GM23248 (cell line): ENCODE data around the gene PRKAR1B. TPM values are rescaled to one million over a fixed set of nuclear protein-coding genes. Genes with fewer than 3 reads are reported as not detected.

Experiments used
- DNase-seq: peaks from one replicate; pipeline ENCODE4 v3.0.0-alpha.2; 2015
- H2AFZ ChIP-seq: fragments of 200-600 bp; sonication (generic); 2 replicates; pipeline ENCODE4 v1.6.1; 2016; ENCODE audit warnings: antibody characterized with exemption
- H3F3A ChIP-seq: fragments of 200-600 bp; sonication (generic); 2 replicates; pipeline ENCODE4 v1.6.1; 2016; ENCODE audit warnings: mild to moderate bottlenecking, antibody characterized with exemption, mixed run types; ENCODE audit not compliant: insufficient read depth
- H3K27ac ChIP-seq: fragments of 200-600 bp; sonication (generic); 2 replicates; pipeline ENCODE4 v1.5.1; 2016; ENCODE audit warnings: mild to moderate bottlenecking
- H3K27me3 ChIP-seq: fragments of 200-600 bp; sonication (generic); replicated peaks from 2 replicates; pipeline ENCODE4 v1.6.1; 2016; ENCODE audit warnings: mild to moderate bottlenecking; ENCODE audit not compliant: insufficient read depth
- H3K36me3 ChIP-seq: fragments of 200-600 bp; sonication (generic); 2 replicates; pipeline ENCODE4 v1.6.1; 2016; ENCODE audit warnings: low read depth, mild to moderate bottlenecking
- H3K4me1 ChIP-seq: fragments of 200-600 bp; sonication (generic); 2 replicates; pipeline ENCODE4 v1.6.1; 2016; ENCODE audit warnings: mild to moderate bottlenecking; ENCODE audit not compliant: insufficient read depth
- H3K4me2 ChIP-seq: fragments of 200-600 bp; sonication (generic); one replicate; pipeline ENCODE4 v1.6.1; 2016; ENCODE audit warnings: mild to moderate bottlenecking; ENCODE audit not compliant: unreplicated experiment
- H3K4me3 ChIP-seq: fragments of 200-600 bp; sonication (generic); 2 replicates; pipeline ENCODE4 v1.5.1; 2016; ENCODE audit warnings: mild to moderate bottlenecking
- H3K79me2 ChIP-seq: fragments of 200-600 bp; sonication (generic); 2 replicates; pipeline ENCODE4 v1.6.1; 2016; ENCODE audit warnings: mild to moderate bottlenecking; ENCODE audit not compliant: insufficient read depth
- H3K9ac ChIP-seq: fragments of 200-600 bp; sonication (generic); 2 replicates; pipeline ENCODE4 v1.6.1; 2016; ENCODE audit warnings: mild to moderate bottlenecking
- H3K9me2 ChIP-seq: fragments of 200-600 bp; sonication (generic); 2 replicates; pipeline ENCODE4 v1.6.1; 2016; ENCODE audit warnings: mixed run types, mild to moderate bottlenecking, moderate library complexity; ENCODE audit not compliant: insufficient read depth
- H3K9me3 ChIP-seq: fragments of 200-600 bp; sonication (generic); one replicate; pipeline ENCODE4 v1.6.1; 2017; ENCODE audit warnings: low read depth
- H4K20me1 ChIP-seq: fragments of 200-600 bp; sonication (generic); 2 replicates; pipeline ENCODE4 v1.6.0; 2016; ENCODE audit not compliant: insufficient read depth
- EZH2 ChIP-seq: fragments of 200-600 bp; sonication (generic); IDR thresholded peaks from 2 replicates; pipeline ENCODE4 v1.6.1; 2018; ENCODE audit warnings: antibody characterized with exemption, mild to moderate bottlenecking; ENCODE audit not compliant: insufficient read depth, poor library complexity, severe bottlenecking
- EZH2phosphoT487 ChIP-seq: fragments of 200-600 bp; sonication (generic); IDR thresholded peaks from 2 replicates; pipeline ENCODE4 v1.6.1; 2018; ENCODE audit warnings: antibody characterized with exemption, moderate library complexity, mild to moderate bottlenecking, low read depth; ENCODE audit not compliant: insufficient read depth
- WGBS, 2 experiments: methylation state at CpG; one replicate each; pipeline ENCODE4 v1.1.6; 2015 to 2017; ENCODE audit warnings: low lambda C conversion rate in 2 of 2, low coverage in 1 of 2; ENCODE audit errors: missing lambda C conversion rate in 2 of 2; 5-methylcytosine and 5-hydroxymethylcytosine counted together
- in situ Hi-C: fragments of 300-500 bp; cut with MboI; formaldehyde crosslinking; loops from 2 replicates; pipeline ENCODE4 v1.15.0; 2020
- polyA plus RNA-seq: library from polyadenylated mRNA; unstranded; fragments of >200 nt; fragmentation: Nextera tagmentation; extraction: Ambion mirVana; gene quantifications from 2 replicates; pipeline ENCODE4 v1.2.1, GENCODE V29; 2016
- total RNA-seq: library from RNA; depleted of rRNA; stranded (reverse); fragments of >200 nt; shearing (Covaris generic); gene quantifications from 2 replicates; pipeline ENCODE4 v1.2.3, GENCODE V29; 2014

The PRKAR1B gene
- total and polyA plus RNA-seq, 2 experiments from 2014 or later = 10.2 to 12.9 TPM

- Histone ChIP-seq H3K27me3 (no peaks in the 10 kb centered on the region), H3K27ac (no peak overlapping the region), H3K79me2 (peaks cover 11% of the 10 kb centered on the region; the same call in 1 of the 2 replicates), H3K4me2 (no peak overlapping the region), H3F3A (0 out of 2 replicates have a peak, but pooled peaks cover 4% of the 10 kb centered on the region), H3K9ac (no peak overlapping the region), H2AFZ (no peak overlapping the region), H3K4me3 (no peak overlapping the region), H3K4me1 (0 out of 2 replicates have a peak, but pooled peaks cover 4% of the 10 kb centered on the region), H3K36me3 (no peaks in the 10 kb centered on the region), H3K9me2 (no peaks in the 10 kb centered on the region), H4K20me1 (no peaks in the 10 kb centered on the region), H3K9me3 (no peaks in the 10 kb centered on the region)
- WGBS, 2 experiments = 92% methylated on average over 7 of the region's 7 CpGs
- DNase-seq = no peak
- TF ChIP-seq EZH2 (no peak), EZH2phosphoT487 (no peak)
- in situ Hi-C loops = no loop called here
These were observed 2.8 kb downstream of the PRKAR1B start for GRCh38 chr7:724298-724697.

GRCh38 chr7:723541-723940 lies 3.5 kb downstream of the PRKAR1B start:
- Histone ChIP-seq H3K27ac (no peak overlapping the region), H3K4me3 (no peak overlapping the region), H4K20me1 (no peaks in the 10 kb centered on the region), H3K79me2 (peaks cover 9% of the 10 kb centered on the region; the same call in 1 of the 2 replicates), H3K36me3 (no peaks in the 10 kb centered on the region), H3K9me3 (no peaks in the 10 kb centered on the region), H2AFZ (no peak overlapping the region), H3K9ac (no peak overlapping the region), H3K9me2 (no peaks in the 10 kb centered on the region), H3F3A (0 out of 2 replicates have a peak, but pooled peaks cover 4% of the 10 kb centered on the region), H3K4me1 (0 out of 2 replicates have a peak, but pooled peaks cover 4% of the 10 kb centered on the region), H3K4me2 (no peak overlapping the region), H3K27me3 (no peaks in the 10 kb centered on the region)
- DNase-seq = no peak
- TF ChIP-seq EZH2phosphoT487 (no peak), EZH2 (no peak)
- 90 to 92% methylated on average over 9 of the region's 9 CpGs for WGBS, 2 experiments
- in situ Hi-C loops = no loop called here

- Histone ChIP-seq H3K9ac (no peak overlapping the region), H2AFZ (no peak overlapping the region), H3K36me3 (no peaks in the 10 kb centered on the region), H3K4me1 (0 out of 2 replicates have a peak, but pooled peaks cover 4% of the 10 kb centered on the region), H3K27me3 (no peaks in the 10 kb centered on the region), H3K9me2 (no peaks in the 10 kb centered on the region), H3K79me2 (no peaks in the 10 kb centered on the region), H3K9me3 (no peaks in the 10 kb centered on the region), H4K20me1 (no peaks in the 10 kb centered on the region), H3K4me2 (no peak overlapping the region), H3K27ac (no peak overlapping the region), H3F3A (0 out of 2 replicates have a peak, but pooled peaks cover 4% of the 10 kb centered on the region), H3K4me3 (no peak overlapping the region)
- in situ Hi-C loops = no loop called here
- TF ChIP-seq EZH2phosphoT487 (no peak), EZH2 (no peak)
- WGBS, 2 experiments = 97 to 100% methylated on average over 4 to 5 of the region's 5 CpGs
- DNase-seq = no peak
These were observed 5.3 kb downstream of the PRKAR1B start for GRCh38 chr7:721619-722248.

DNA sequence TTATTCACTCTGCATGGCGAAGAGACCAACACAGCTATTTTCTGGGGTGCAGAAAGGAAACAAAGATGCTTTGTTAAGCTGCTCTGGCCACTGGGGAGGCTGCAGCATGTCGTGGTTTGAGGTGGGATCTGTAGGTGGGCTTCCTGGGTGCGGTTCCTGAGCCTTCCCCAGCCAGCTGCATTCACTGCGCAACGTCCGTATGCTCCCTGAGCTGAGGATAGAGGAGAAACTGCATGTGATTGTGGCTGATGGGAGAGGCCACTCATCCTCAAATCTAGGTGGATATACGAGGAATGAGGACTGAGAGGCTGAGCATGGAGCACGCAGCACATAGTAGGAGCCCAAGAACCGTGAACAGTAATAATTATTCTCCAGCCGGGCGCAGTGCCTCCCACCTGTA lies 10.4 kb downstream of the PRKAR1B start:
- no peaks in the 10 kb centered on the region for H3K27me3 ChIP-seq
- WGBS, 2 experiments = 85 to 90% methylated on average over 11 of the region's 11 CpGs
- H2AFZ ChIP-seq = no peak overlapping the region
- no peaks in the 10 kb centered on the region for H3K4me1 ChIP-seq
- H3K9me3 ChIP-seq = no peaks in the 10 kb centered on the region
- in situ Hi-C loops = no loop called here
- no peaks in the 10 kb centered on the region for H4K20me1 ChIP-seq
- H3K36me3 ChIP-seq = no peaks in the 10 kb centered on the region
- TF ChIP-seq EZH2 (no peak), EZH2phosphoT487 (no peak)
- no peak overlapping the region for H3K9ac ChIP-seq
- no peaks in the 10 kb centered on the region for H3K9me2 ChIP-seq
- H3K79me2 ChIP-seq = no peaks in the 10 kb centered on the region
- H3F3A ChIP-seq = no peaks in the 10 kb centered on the region
- DNase-seq = no peak
- no peak overlapping the region for H3K4me3 ChIP-seq
- H3K27ac ChIP-seq = no peak overlapping the region
- no peak overlapping the region for H3K4me2 ChIP-seq
